ENCODE results near the gene YWHAE.

DNA sequence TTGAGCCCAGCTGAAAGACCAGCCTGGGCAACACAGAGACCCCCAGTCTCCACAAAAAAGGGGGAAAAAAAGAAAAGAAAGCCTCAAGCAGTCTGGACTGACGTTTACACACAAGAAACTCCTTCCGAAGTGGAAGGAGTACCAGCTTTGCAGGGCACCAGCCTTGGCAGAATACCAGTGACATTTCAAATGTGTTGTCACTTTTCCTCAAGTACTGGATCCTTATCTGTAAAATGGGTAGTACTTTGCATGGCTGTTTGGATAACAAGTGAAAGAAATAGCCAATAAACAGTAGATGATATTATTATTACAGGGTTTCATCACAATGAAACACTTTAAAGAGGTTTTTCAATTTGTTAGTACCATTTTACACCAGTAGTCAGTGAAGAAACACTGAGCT is 14.2 kb downstream of the YWHAE start:
- TF ChIP-seq POLR2A (IDR thresholded peaks at IDR 0.05), result no peak
- TF ChIP-seq, protein P1, sequence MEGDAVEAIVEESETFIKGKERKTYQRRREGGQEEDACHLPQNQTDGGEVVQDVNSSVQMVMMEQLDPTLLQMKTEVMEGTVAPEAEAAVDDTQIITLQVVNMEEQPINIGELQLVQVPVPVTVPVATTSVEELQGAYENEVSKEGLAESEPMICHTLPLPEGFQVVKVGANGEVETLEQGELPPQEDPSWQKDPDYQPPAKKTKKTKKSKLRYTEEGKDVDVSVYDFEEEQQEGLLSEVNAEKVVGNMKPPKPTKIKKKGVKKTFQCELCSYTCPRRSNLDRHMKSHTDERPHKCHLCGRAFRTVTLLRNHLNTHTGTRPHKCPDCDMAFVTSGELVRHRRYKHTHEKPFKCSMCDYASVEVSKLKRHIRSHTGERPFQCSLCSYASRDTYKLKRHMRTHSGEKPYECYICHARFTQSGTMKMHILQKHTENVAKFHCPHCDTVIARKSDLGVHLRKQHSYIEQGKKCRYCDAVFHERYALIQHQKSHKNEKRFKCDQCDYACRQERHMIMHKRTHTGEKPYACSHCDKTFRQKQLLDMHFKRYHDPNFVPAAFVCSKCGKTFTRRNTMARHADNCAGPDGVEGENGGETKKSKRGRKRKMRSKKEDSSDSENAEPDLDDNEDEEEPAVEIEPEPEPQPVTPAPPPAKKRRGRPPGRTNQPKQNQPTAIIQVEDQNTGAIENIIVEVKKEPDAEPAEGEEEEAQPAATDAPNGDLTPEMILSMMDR (IDR thresholded peaks at IDR 0.05), result no peak

All from right lobe of liver (tissue), 4 donors.